Right renal pelvis (tissue), 4 donors: ENCODE data around the gene C1QTNF2. TPM values are rescaled to one million over a fixed set of nuclear protein-coding genes. Genes with fewer than 3 reads are reported as not detected.

Experiments used
- DNase-seq, 4 donors: peaks; one replicate each; pipeline ENCODE4 v3.0.0-alpha.2; 2013; ENCODE audit warnings: low read depth in 4 of 4, low spot score in 3 of 4, missing footprints in 1 of 4
- polyA plus RNA-seq, 4 donors: library from polyadenylated mRNA; unstranded; fragments of 120-200 nt; gene quantifications; one replicate each; pipeline ENCODE4 v1.2.1, GENCODE V29; 2013; ENCODE audit not compliant: insufficient read length in 4 of 4

C1QTNF2 gene
- polyA plus RNA-seq, 4 donors: 1.7 to 3.3 (median 1.8) TPM

GRCh38 chr5:160375701-160376100, 5.3 kb upstream of the C1QTNF2 start:
- DNase-seq: no peak

GRCh38 chr5:160375166-160375565, 4.7 kb upstream of the C1QTNF2 start:
- no peak for DNase-seq

- DNase-seq: no peak
Observed at GRCh38 chr5:160371294-160371693, 868 bp upstream of the C1QTNF2 start.

GRCh38 chr5:160370713-160371034, 248 bp upstream of the C1QTNF2 start:
- DNase-seq: no peak

- no peak for DNase-seq
Observed at GRCh38 chr5:160367885-160368284, 2.5 kb downstream of the C1QTNF2 start.

- DNase-seq: no peak
Observed at GRCh38 chr5:160367261-160367660, 3.2 kb downstream of the C1QTNF2 start.

- DNase-seq: no peak
Observed at GRCh38 chr5:160366230-160366629, 4.2 kb downstream of the C1QTNF2 start.

- DNase-seq: no peak
Observed at GRCh38 chr5:160363660-160364395, 6.6 kb downstream of the C1QTNF2 start.

- DNase-seq: no peak
Observed at GRCh38 chr5:160363211-160363610, 7.2 kb downstream of the C1QTNF2 start.

- no peak for DNase-seq
Observed at GRCh38 chr5:160361624-160362228, 8.7 kb downstream of the C1QTNF2 start.

- DNase-seq: no peak
Observed at GRCh38 chr5:160360310-160360709, 10.1 kb downstream of the C1QTNF2 start.

- DNase-seq: no peak
Observed at GRCh38 chr5:160359816-160360215, 10.6 kb downstream of the C1QTNF2 start.

GRCh38 chr5:160359242-160359641, 11.2 kb downstream of the C1QTNF2 start:
- DNase-seq: no peak

GRCh38 chr5:160357861-160358411, 12.5 kb downstream of the C1QTNF2 start:
- DNase-seq: no peak

- DNase-seq: no peak
Observed at GRCh38 chr5:160357394-160357793, 13.0 kb downstream of the C1QTNF2 start.

- no peak for DNase-seq
Observed at GRCh38 chr5:160356550-160357347, 13.7 kb downstream of the C1QTNF2 start.

- DNase-seq: no peak
Observed at GRCh38 chr5:160354666-160355065, 15.8 kb downstream of the C1QTNF2 start.

GRCh38 chr5:160353379-160353778, 17.0 kb downstream of the C1QTNF2 start:
- DNase-seq: no peak

GRCh38 chr5:160352308-160352707, 18.1 kb downstream of the C1QTNF2 start:
- no peak for DNase-seq

- DNase-seq: no peak
Observed at GRCh38 chr5:160349935-160350303, 20.5 kb downstream of the C1QTNF2 start.

- no peak for DNase-seq
Observed at GRCh38 chr5:160349249-160349934, 21.0 kb downstream of the C1QTNF2 start.
